Superior temporal gyrus (tissue), 1 donor: ENCODE measurements around the gene GLIS1.

Experiments
- DNase-seq: peaks from one replicate; pipeline ENCODE4 v3.0.0-alpha.2; 2016; ENCODE audit errors: extremely low spot score

GLIS1 gene

DNA sequence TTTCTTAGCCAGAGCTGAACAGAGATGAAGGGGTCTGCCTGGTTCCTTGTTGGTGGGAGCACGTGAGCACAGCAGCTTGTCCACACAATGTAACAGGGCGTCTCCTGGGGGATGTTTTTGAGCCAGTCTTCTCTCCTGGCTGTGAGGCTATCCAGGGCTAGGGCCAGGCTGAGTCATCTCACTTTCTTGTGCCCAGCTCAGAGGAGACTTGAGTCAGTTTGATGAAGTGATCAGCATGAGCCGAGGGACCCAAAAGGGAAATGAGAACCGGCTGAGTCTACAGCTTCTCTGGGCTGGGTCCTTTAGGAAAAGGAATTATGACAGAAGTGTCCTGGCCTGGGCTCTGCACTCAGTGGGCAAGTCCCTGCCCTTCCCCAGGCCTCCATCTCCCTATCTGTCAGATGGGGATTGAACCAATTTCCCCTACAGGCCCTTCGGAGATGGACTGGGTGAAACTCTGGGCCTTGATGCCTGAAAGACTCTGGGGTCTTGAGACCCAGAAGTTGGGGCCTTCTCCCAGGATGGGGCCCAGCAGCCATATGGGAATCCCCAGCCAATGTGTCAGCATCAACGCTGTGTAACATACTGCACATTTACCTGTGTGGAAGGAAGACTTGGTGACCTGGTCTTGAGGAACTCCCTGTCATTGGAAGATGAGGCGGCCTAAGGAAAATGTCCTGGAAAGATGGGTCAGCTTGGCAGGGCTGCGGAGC lies 243.2 kb downstream of the GLIS1 start:
- no peak for DNase-seq

GRCh38 chr1:53490351-53490750 lies 248.6 kb downstream of the GLIS1 start:
- DNase-seq, result no peak

- DNase-seq, result no peak
These were observed 252.5 kb downstream of the GLIS1 start for GRCh38 chr1:53486395-53487026.

DNA sequence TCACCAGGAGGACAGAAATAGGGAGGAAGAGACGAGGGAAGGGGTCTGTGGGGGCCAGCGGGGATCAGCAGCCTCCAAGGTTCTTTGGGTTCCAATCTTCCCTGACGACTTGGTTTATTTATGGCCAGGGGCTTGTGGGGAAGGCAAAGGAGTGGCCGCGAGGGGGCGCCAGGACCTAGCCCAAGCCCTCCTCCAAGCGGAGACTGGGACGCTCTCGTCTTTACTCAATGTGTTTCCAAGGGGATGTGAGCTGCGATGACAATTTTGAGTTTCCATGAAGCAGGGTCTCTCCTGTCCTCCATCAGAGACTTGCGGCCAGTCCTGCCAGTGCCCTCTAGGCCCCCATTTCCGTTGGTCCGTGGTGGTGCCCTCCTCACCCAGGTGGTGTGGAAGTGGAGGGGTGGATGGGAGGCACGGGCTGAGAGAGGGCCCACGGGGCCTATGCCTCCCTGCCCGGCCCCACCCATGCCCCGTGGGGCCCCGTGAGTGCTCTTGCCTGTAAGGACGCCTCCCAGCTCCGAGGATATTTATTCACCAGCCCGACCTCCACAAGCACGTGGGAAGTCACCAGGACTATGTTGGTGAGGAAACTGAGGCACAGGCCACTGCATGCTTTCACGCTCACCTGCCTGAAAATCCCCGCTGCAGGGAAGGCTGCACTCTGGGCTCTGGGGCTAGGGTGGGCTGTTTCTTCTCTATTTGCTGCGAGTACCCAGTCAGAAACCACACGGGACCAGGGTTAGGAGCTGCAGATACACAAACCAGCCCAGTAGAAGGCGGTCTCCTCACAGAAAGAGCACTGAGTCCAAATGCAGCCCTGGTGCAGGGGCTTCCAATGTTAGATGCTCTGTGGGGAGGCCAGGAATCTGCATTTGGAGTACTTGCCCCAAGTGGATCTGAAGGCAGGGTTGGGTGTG lies 253.2 kb downstream of the GLIS1 start:
- DNase-seq, result peak; percentile 86

GRCh38 chr1:53484705-53485477 lies 254.1 kb downstream of the GLIS1 start:
- DNase-seq, result no peak

DNA sequence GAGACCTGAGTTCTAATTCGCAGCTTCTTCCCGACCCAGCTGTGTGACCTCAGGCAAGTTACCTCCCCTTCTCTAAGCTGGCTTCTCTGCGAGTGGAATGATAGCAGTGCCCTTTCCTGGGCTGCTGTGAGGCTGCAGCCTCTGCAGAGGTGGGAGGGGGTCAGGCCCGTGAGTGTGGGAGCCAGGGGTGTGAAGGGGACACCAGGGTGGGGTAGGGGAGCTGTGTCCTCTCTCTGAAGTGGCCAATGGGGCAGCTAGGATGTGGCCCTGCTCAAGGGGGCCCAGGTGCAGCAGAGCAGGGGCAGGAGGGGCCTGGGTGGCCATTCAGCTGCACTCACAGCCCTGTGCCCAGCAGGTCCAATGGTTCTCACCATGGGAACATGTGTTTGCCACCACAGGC lies 255.3 kb downstream of the GLIS1 start:
- DNase-seq, result no peak

DNA sequence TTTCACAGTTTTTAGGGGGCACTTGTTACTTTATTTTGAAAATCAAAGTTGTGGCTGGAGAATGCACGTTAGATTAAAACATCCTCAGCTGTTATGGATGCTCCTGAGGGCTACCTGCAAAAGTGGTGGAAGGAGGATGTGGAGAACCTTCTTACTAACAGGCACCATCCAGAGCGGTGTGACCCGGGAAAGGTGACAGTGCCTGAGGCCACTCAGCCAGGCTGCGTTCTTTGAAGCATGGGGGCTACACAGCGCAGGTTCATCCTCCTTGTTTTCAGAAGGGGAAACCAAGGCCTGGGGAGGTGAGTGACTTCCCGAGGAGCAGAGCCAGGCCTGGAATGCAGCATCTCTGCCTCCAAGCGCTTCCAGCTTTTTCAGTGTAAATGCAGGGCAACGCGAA lies 255.8 kb downstream of the GLIS1 start:
- DNase-seq, result no peak

- no peak for DNase-seq
These were observed 256.4 kb downstream of the GLIS1 start for GRCh38 chr1:53482441-53483153.

- DNase-seq, result no peak
These were observed 257.5 kb downstream of the GLIS1 start for GRCh38 chr1:53481456-53481855.

DNA sequence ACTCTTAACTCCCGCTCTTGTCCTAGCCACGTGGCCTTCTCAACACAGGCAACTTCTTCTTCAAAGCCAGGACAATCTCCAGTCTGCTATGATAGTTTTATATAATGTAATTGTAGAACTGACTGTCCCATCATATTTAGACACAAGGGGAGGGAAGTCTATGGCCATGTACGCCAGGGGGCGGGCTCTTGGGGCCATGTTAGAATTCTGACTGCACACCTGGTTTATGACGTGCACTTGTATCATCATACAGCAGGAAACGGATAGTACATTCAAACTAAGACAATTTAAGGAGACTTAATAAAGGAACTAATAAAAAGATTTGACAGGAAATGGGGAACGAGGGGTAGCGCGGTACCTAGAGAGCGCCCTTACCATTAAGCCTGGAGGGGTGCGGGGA lies 258.3 kb downstream of the GLIS1 start:
- DNase-seq, result no peak

- no peak for DNase-seq
These were observed 260.5 kb downstream of the GLIS1 start for GRCh38 chr1:53478502-53478818.

DNA sequence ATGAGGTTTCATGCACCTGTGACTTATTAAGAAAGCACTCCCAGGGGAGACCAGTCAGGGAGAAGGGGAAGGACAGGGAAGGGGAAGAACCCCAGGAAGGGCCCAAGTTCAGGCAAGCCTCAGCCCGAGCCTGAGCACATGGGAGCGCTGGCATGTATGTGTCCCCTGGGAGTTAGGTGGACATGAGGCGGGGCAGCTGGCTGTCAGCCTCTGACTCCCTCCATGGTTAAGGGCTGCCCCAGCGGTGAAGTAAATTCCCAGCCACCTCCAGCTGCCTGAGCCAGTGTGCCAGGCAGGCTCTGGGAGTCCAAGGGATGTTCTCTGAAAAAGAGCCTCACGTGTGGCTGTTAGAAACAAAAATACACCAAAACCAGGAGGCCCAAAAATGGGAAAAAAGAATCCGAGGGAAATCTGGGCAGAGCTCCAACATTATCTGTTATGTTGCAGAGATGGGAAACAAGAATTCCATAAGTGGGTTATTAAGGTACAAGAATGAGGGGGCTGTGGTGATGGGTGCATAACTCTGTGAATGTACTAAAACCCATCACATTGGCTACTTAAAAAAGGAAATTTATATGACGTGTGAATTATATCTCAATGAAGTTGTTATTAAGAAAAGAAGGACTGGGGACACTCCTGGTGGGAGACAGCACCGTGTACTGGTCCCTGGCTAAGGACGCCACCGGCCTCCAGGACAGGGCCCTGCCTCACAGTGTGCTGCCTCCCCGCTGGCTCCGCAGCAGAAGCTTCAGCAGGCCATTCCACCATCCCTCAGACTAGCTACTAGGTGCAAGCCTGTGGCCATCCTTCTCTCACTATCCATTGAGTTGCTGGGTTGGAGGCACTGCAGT lies 261.1 kb downstream of the GLIS1 start:
- no peak for DNase-seq

DNA sequence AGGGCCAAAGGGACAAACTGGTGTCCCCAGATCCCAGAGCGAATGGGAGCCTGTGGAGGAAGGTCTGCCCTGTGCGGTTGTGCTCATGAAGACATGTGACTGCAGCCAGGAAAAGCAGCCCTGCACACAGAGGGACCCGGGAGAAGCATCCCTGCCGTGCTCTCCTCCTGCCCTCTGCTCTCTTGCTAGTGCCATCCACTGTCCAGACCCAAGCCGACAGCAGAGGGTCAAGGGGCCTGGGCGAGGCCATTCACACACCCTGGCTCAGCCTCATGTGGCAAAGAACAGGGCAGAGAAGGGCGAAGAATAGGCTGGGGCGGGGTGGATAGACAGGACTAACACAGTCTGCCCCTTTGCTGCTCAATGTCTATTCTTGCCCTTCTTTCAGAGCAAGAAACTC lies 262.4 kb downstream of the GLIS1 start:
- no peak for DNase-seq

GRCh38 chr1:53475664-53476063 lies 263.3 kb downstream of the GLIS1 start:
- no peak for DNase-seq

- no peak for DNase-seq
These were observed 265.5 kb downstream of the GLIS1 start for GRCh38 chr1:53473463-53473862.

DNA sequence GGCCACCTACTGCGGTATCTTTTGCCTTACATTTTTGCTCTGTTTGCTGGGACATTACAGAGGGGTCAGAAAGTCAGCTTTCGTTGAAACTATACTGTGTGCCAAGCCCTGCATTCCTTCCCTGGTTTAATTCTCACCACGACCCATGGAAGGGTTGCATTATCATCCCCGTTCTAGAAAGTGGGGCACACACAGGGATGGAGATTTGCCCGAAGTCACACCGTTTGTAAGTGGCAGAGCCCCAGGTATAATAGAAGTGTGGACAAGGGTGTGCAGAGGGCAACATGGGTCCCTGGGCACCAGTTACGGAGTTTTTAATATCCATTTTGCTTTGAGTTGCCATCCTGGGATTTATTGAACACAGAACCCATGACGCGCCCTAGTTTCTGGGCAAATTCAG lies 268.0 kb downstream of the GLIS1 start:
- DNase-seq, result no peak

DNA sequence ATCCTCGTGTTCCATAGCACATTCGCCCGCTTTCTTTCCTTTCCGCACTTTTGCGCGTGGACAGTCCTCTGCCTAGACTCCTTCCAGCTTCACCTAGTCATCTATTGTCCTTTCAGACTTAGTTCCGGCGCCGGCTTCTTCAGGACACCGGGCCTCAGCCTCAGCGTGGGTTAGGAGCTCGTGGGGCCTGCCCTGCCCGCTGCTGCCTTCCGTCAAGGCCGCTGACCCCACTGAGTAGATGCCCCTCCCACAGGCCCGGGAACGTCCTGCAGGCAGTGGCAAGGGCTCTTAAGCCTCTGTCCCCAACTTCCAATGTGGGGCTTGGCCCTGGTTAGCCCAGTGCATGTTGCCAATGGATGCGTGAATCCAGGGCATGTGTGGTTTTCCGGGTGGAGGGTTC lies 268.4 kb downstream of the GLIS1 start:
- DNase-seq, result no peak

- peak; percentile 40 for DNase-seq
These were observed 268.8 kb downstream of the GLIS1 start for GRCh38 chr1:53470155-53470554.

DNA sequence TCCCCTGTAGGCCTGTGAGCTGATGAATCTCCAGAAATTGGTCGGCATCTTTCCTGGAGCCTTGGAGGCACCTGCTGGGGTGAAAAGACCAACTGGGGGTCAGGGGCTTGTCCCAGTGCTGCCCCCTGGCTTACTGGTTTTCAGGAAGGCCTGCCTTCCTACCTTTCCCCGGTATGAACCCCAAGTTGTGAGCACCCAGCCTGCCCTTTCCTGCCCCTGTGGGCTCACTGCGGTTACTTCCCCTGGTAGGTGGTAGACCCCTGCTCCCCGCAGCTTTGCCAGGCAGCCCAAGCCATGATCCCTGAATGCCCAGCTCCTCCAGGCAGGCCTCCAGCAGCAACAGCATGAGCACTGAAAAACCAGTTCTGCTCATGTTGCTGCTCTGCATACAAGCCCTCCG lies 269.6 kb downstream of the GLIS1 start:
- no peak for DNase-seq

GRCh38 chr1:53468374-53468773 lies 270.6 kb downstream of the GLIS1 start:
- no peak for DNase-seq
